Measurements from ENCODE around the gene MAGI2. TPM values are rescaled to one million over a fixed set of nuclear protein-coding genes. Genes with fewer than 3 reads are reported as not detected.
A peak's percentile ranks its signal among the peaks of the same experiment; 100 is the strongest.

Gene MAGI2
- total RNA-seq, 1 donor = 18.8 TPM

DNA sequence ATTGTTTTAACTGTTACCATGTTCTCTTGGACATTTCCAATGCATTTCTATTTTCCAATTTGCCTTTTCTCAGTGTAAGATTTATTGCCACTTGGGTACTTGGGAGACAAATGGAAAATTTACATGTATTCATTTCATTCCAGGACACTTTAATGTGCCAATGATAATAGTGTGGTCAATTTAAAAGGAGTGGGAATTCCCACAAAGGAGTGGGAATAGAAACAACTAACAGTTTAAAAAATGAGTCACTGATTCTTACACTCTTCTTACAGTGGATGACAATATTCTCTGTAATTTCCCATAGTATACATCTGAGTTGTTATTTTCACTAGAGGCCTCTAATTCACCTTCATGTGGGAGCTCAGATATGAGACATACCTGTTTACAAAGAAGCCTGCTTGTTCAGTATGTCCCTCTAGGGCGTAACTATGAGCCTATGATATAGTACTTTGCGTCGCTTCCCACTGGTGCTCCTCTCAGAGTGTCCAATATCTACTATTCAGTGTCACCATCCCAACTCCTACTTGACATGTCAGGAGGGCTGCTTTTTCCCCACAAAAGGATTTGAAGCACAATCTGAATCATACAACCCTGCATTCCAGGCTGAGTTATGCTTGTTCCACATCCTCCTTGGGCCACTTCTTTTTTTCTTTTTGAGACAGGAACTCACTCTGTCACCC, 1353.6 kb downstream of the MAGI2 start:
- peak; percentile 78 for DNase-seq (ENCODE audit: insufficient read length, low spot score, missing footprints)
- Histone ChIP-seq H3K9me3 (ENCODE audit: low read depth, low read length) (no peaks in the 10 kb centered on the region), H2AFZ (ENCODE audit: low read length) (peak overlapping the region; percentile 14), H4K20me1 (ENCODE audit: insufficient read depth, low read length) (peaks cover 2% of the 10 kb centered on the region), H3K27me3 (ENCODE audit: insufficient read depth, low read length) (peaks cover 7% of the 10 kb centered on the region), H3K4me2 (ENCODE audit: insufficient read depth, low read length) (peak overlapping the region; percentile 68), H3K36me3 (ENCODE audit: insufficient read depth, low read length) (no peaks in the 10 kb centered on the region), H3K79me2 (ENCODE audit: insufficient read depth, low read length) (no peaks in the 10 kb centered on the region), H3K4me1 (ENCODE audit: insufficient read depth, low read length) (peaks cover 8% of the 10 kb centered on the region), H3K4me3 (ENCODE audit: insufficient read depth, low read length) (no peak overlapping the region), H3K27ac (ENCODE audit: low read depth, low read length) (peak overlapping the region; percentile 87)
- no peak for TF ChIP-seq CTCF (IDR thresholded peaks at IDR 0.05; ENCODE audit: extremely low read depth, low read depth, low read length)

- Histone ChIP-seq H3K9me3 (ENCODE audit: low read depth, low read length) (no peaks in the 10 kb centered on the region), H3K27ac (ENCODE audit: low read depth, low read length) (no peak overlapping the region), H3K36me3 (ENCODE audit: insufficient read depth, low read length) (no peaks in the 10 kb centered on the region), H3K4me2 (ENCODE audit: insufficient read depth, low read length) (no peak overlapping the region), H3K27me3 (ENCODE audit: insufficient read depth, low read length) (peaks cover 28% of the 10 kb centered on the region), H3K4me3 (ENCODE audit: insufficient read depth, low read length) (no peak overlapping the region), H2AFZ (ENCODE audit: low read length) (no peak overlapping the region), H3K79me2 (ENCODE audit: insufficient read depth, low read length) (no peaks in the 10 kb centered on the region), H3K4me1 (ENCODE audit: insufficient read depth, low read length) (peaks cover 7% of the 10 kb centered on the region), H4K20me1 (ENCODE audit: insufficient read depth, low read length) (peaks cover 6% of the 10 kb centered on the region)
- TF ChIP-seq CTCF (IDR thresholded peaks at IDR 0.05; ENCODE audit: extremely low read depth, low read depth, low read length) = peak; percentile 37
- peak; percentile 84 for DNase-seq (ENCODE audit: insufficient read length, low spot score, missing footprints)
Observed at GRCh38 chr7:78095549-78095948, 1357.9 kb downstream of the MAGI2 start.

- no peaks in the 10 kb centered on the region for H3K9me3 ChIP-seq (ENCODE audit: low read depth, low read length)
- DNase-seq (ENCODE audit: insufficient read length, low spot score, missing footprints) = no peak
Observed at GRCh38 chr7:78092331-78092730, 1361.1 kb downstream of the MAGI2 start.

More at GRCh38 chr7:78092331-78092730, 1361.1 kb downstream of the MAGI2 start:
- TF ChIP-seq CTCF (IDR thresholded peaks at IDR 0.05; ENCODE audit: extremely low read depth, low read depth, low read length) = no peak
- Histone ChIP-seq H3K27me3 (ENCODE audit: insufficient read depth, low read length) (peaks cover 42% of the 10 kb centered on the region), H3K27ac (ENCODE audit: low read depth, low read length) (no peak overlapping the region), H3K4me2 (ENCODE audit: insufficient read depth, low read length) (no peak overlapping the region), H3K36me3 (ENCODE audit: insufficient read depth, low read length) (no peaks in the 10 kb centered on the region), H3K4me3 (ENCODE audit: insufficient read depth, low read length) (no peak overlapping the region), H3K79me2 (ENCODE audit: insufficient read depth, low read length) (no peaks in the 10 kb centered on the region), H4K20me1 (ENCODE audit: insufficient read depth, low read length) (peaks cover 6% of the 10 kb centered on the region), H3K4me1 (ENCODE audit: insufficient read depth, low read length) (no peaks in the 10 kb centered on the region), H2AFZ (ENCODE audit: low read length) (no peak overlapping the region)

Measured in osteoblast (primary cell).